Naive thymus-derived CD8-positive, alpha-beta T cell (primary cell): Measurements from ENCODE around the gene LRRC27. TPM values are rescaled to one million over a fixed set of nuclear protein-coding genes. Genes with fewer than 3 reads are reported as not detected.

Source experiments
- ATAC-seq, 2 donors: fragments of 150-1000 bp; cut with Tn5 transposase in 1 of 2; sonication (Bioruptor Pico), chemical (Tn5 transposase) in 1 of 2; 1 replicate in 1 of 2; 2 replicates in 1 of 2; pipeline ENCODE4 v1.10.0; 2021; ENCODE audit warnings: mild to moderate bottlenecking in 2 of 2, moderate library complexity in 2 of 2
- POLR2A ChIA-PET: fragments of 350-600 bp; sonication (Branson Sonifier 250); formaldehyde crosslinking; loops from one replicate; lab custom pipeline; 2021; ENCODE audit warnings: antibody characterized with exemption; lab: Charles Lee
- DNase-seq, 10 donors: peaks; one replicate each; pipeline versions ENCODE4 v3.0.0 to v3.0.0-alpha.2; 2020 to 2022
- H3K27ac Mint-ChIP-seq, 10 donors: one replicate each; pipeline ENCODE4 v1.8.0; 2020 to 2022; ENCODE audit warnings: mild to moderate bottlenecking in 10 of 10, mixed read lengths in 10 of 10, moderate library complexity in 4 of 10, inconsistent platforms in 1 of 10
- H3K27me3 Mint-ChIP-seq, 5 donors: one replicate each; pipeline ENCODE4 v1.8.0; 2021 to 2022; ENCODE audit warnings: mixed read lengths in 5 of 5
- H3K36me3 Mint-ChIP-seq, 3 donors: one replicate each; pipeline ENCODE4 v1.8.0; 2020 to 2022; ENCODE audit warnings: mixed read lengths in 3 of 3, mild to moderate bottlenecking in 2 of 3, inconsistent platforms in 1 of 3
- H3K4me1 Mint-ChIP-seq, 4 donors: one replicate each; pipeline ENCODE4 v1.8.0; 2021 to 2022; ENCODE audit warnings: mixed read lengths in 4 of 4
- H3K4me3 Mint-ChIP-seq, 10 donors: one replicate each; pipeline ENCODE4 v1.8.0; 2020 to 2022; ENCODE audit warnings: mild to moderate bottlenecking in 10 of 10, mixed read lengths in 10 of 10, moderate library complexity in 6 of 10, inconsistent platforms in 1 of 10
- H3K9me3 Mint-ChIP-seq, 9 donors: one replicate each; pipeline ENCODE4 v1.8.0; 2020 to 2022; ENCODE audit warnings: mixed read lengths in 9 of 9, mild to moderate bottlenecking in 3 of 9, inconsistent platforms in 1 of 9, moderate library complexity in 1 of 9
- polyA plus RNA-seq, 3 donors: library from polyadenylated mRNA; unstranded; fragments of 300-500 nt; fragmentation: Illumina TruSeq; gene quantifications; one replicate each; pipeline ENCODE4 v1.2.3, GENCODE V29; 2021
- total RNA-seq, 8 experiments: library from RNA in 2 of 8; stranded (reverse) in 2 of 8; gene quantifications; one replicate each; pipeline ENCODE4 v1.2.3 and lab custom pipeline; 2021 to 2026

The LRRC27 gene
- total and polyA plus RNA-seq, 5 experiments from 2014 or later, result 2.4 to 7.9 (median 4.7) TPM

- POLR2A ChIA-PET, result no interaction called here
- H3K36me3 Mint-ChIP-seq, result peaks cover 0 to 10% (median 6%) of the 10 kb centered on the region in 3 donors
- DNase-seq, result no peak
- H3K27ac Mint-ChIP-seq, result no peak overlapping the region
- H3K4me1 Mint-ChIP-seq, result peaks cover 5 to 18% (median 16%) of the 10 kb centered on the region in 4 donors
- H3K27me3 Mint-ChIP-seq, result peaks cover 0 to 3% (median 0%) of the 10 kb centered on the region in 5 donors
- no peaks in the 10 kb centered on the region for H3K9me3 Mint-ChIP-seq
- no peak overlapping the region for H3K4me3 Mint-ChIP-seq
- no peak for ATAC-seq
These were observed 36.4 kb downstream of the LRRC27 start for GRCh38 chr10:132368391-132368790.

- POLR2A ChIA-PET, result no interaction called here
- peak in 1 of 10 donors; percentile 14 for DNase-seq
These were observed 37.1 kb downstream of the LRRC27 start for GRCh38 chr10:132368881-132369635.

GRCh38 chr10:132369636-132370185 lies 37.7 kb downstream of the LRRC27 start:
- DNase-seq, result peak in 1 of 10 donors; percentile 48
- no peak for ATAC-seq
- Mint-ChIP-seq H3K9me3 (no peaks in the 10 kb centered on the region), H3K36me3 (peaks cover 0 to 10% (median 6%) of the 10 kb centered on the region in 3 donors), H3K4me1 (peaks cover 5 to 13% (median 9%) of the 10 kb centered on the region in 4 donors), H3K27me3 (peaks cover 0 to 3% (median 0%) of the 10 kb centered on the region in 5 donors), H3K27ac (peak overlapping the region in 1 of 10 donors; percentile 27), H3K4me3 (no peak overlapping the region)
- POLR2A ChIA-PET, result no interaction called here

More at GRCh38 chr10:132368881-132369635, 37.1 kb downstream of the LRRC27 start:
- peaks cover 0 to 10% (median 6%) of the 10 kb centered on the region in 3 donors for H3K36me3 Mint-ChIP-seq
- no peaks in the 10 kb centered on the region for H3K9me3 Mint-ChIP-seq
- peaks cover 5 to 18% (median 15%) of the 10 kb centered on the region in 4 donors for H3K4me1 Mint-ChIP-seq
- H3K27me3 Mint-ChIP-seq, result peaks cover 0 to 3% (median 0%) of the 10 kb centered on the region in 5 donors
- ATAC-seq, result no peak
- H3K4me3 Mint-ChIP-seq, result no peak overlapping the region
- H3K27ac Mint-ChIP-seq, result no peak overlapping the region

GRCh38 chr10:132370426-132371340 lies 38.7 kb downstream of the LRRC27 start:
- POLR2A ChIA-PET, result no interaction called here

GRCh38 chr10:132371641-132372081 lies 39.7 kb downstream of the LRRC27 start:
- Mint-ChIP-seq H3K27me3 (peaks cover 0 to 3% (median 0%) of the 10 kb centered on the region in 5 donors), H3K4me1 (peaks cover 6 to 11% (median 9%) of the 10 kb centered on the region in 4 donors), H3K36me3 (peaks cover 0 to 6% (median 6%) of the 10 kb centered on the region in 3 donors), H3K4me3 (no peak overlapping the region), H3K9me3 (no peaks in the 10 kb centered on the region), H3K27ac (peak overlapping the region in 3 of 10 donors; percentile 29 to 90 (median 82))
- POLR2A ChIA-PET, result no interaction called here
- ATAC-seq (peak in 1 of 2 donors; percentile 39), DNase-seq (peak in 2 of 10 donors; percentile 19 to 59)

More at GRCh38 chr10:132370426-132371340, 38.7 kb downstream of the LRRC27 start:
- H3K27ac Mint-ChIP-seq, result no peak overlapping the region
- peaks cover 0 to 3% (median 0%) of the 10 kb centered on the region in 5 donors for H3K27me3 Mint-ChIP-seq
- ATAC-seq (no peak), DNase-seq (peak in 1 of 10 donors; percentile 62)
- H3K4me1 Mint-ChIP-seq, result peaks cover 6 to 11% (median 6%) of the 10 kb centered on the region in 4 donors
- H3K4me3 Mint-ChIP-seq, result no peak overlapping the region
- no peaks in the 10 kb centered on the region for H3K9me3 Mint-ChIP-seq
- peaks cover 0 to 6% (median 6%) of the 10 kb centered on the region in 3 donors for H3K36me3 Mint-ChIP-seq

GRCh38 chr10:132372516-132373095 lies 40.6 kb downstream of the LRRC27 start:
- Mint-ChIP-seq H3K27ac (no peak overlapping the region), H3K36me3 (no peaks in the 10 kb centered on the region), H3K27me3 (peaks cover 0 to 3% (median 0%) of the 10 kb centered on the region in 5 donors), H3K9me3 (no peaks in the 10 kb centered on the region), H3K4me3 (no peak overlapping the region), H3K4me1 (peaks cover 4 to 11% (median 9%) of the 10 kb centered on the region in 4 donors)
- DNase-seq (peak in 1 of 10 donors; percentile 49), ATAC-seq (no peak)
- POLR2A ChIA-PET, result no interaction called here

GRCh38 chr10:132373241-132373955 lies 41.4 kb downstream of the LRRC27 start:
- peaks cover 4 to 11% (median 9%) of the 10 kb centered on the region in 4 donors for H3K4me1 Mint-ChIP-seq
- no peaks in the 10 kb centered on the region for H3K9me3 Mint-ChIP-seq
- H3K36me3 Mint-ChIP-seq, result peaks cover 0 to 2% (median 0%) of the 10 kb centered on the region in 3 donors
- no peak overlapping the region for H3K4me3 Mint-ChIP-seq
- ATAC-seq (no peak), DNase-seq (peak in 1 of 10 donors; percentile 57)
- POLR2A ChIA-PET, result no interaction called here
- peak overlapping the region in 3 of 10 donors; percentile 14 to 87 (median 63) for H3K27ac Mint-ChIP-seq
- peaks cover 0 to 3% (median 0%) of the 10 kb centered on the region in 5 donors for H3K27me3 Mint-ChIP-seq

GRCh38 chr10:132374176-132374575 lies 42.2 kb downstream of the LRRC27 start:
- POLR2A ChIA-PET, result no interaction called here
- peak overlapping the region in 1 of 10 donors; percentile 63 for H3K27ac Mint-ChIP-seq
- H3K9me3 Mint-ChIP-seq, result no peaks in the 10 kb centered on the region
- peaks cover 4 to 11% (median 9%) of the 10 kb centered on the region in 4 donors for H3K4me1 Mint-ChIP-seq
- H3K36me3 Mint-ChIP-seq, result peaks cover 0 to 2% (median 0%) of the 10 kb centered on the region in 3 donors
- DNase-seq (no peak), ATAC-seq (no peak)
- no peak overlapping the region for H3K4me3 Mint-ChIP-seq
- peaks cover 0 to 3% (median 0%) of the 10 kb centered on the region in 5 donors for H3K27me3 Mint-ChIP-seq

GRCh38 chr10:132374612-132375011 lies 42.6 kb downstream of the LRRC27 start:
- Mint-ChIP-seq H3K36me3 (peaks cover 0 to 2% (median 0%) of the 10 kb centered on the region in 3 donors), H3K4me3 (no peak overlapping the region), H3K9me3 (no peaks in the 10 kb centered on the region), H3K27me3 (peaks cover 0 to 3% (median 0%) of the 10 kb centered on the region in 5 donors), H3K27ac (no peak overlapping the region), H3K4me1 (peaks cover 4 to 11% (median 9%) of the 10 kb centered on the region in 4 donors)
- ATAC-seq (no peak), DNase-seq (peak in 1 of 10 donors; percentile 59)
- POLR2A ChIA-PET, result no interaction called here

- POLR2A ChIA-PET, result no interaction called here
- Mint-ChIP-seq H3K27me3 (peaks cover 0 to 3% (median 0%) of the 10 kb centered on the region in 5 donors), H3K4me3 (no peak overlapping the region), H3K27ac (peak overlapping the region in 1 of 10 donors; percentile 19), H3K9me3 (no peaks in the 10 kb centered on the region), H3K4me1 (peaks cover 4 to 11% (median 9%) of the 10 kb centered on the region in 4 donors), H3K36me3 (peaks cover 0 to 2% (median 0%) of the 10 kb centered on the region in 3 donors)
- DNase-seq (peak in 1 of 10 donors; percentile 41), ATAC-seq (no peak)
These were observed 43.3 kb downstream of the LRRC27 start for GRCh38 chr10:132375116-132375794.
